SH-SY5Y (cell line): ENCODE results near the gene DDX20.

Experiments
- GATA2 ChIP-seq: IDR thresholded peaks from 2 replicates; pipeline ENCODE4 v1.6.1; 2011; ENCODE audit warnings: mild to moderate bottlenecking, low read depth, low read length
- GATA3 ChIP-seq: IDR thresholded peaks from 2 replicates; pipeline ENCODE4 v1.6.1; 2011; ENCODE audit warnings: low read depth, mild to moderate bottlenecking, low read length, moderate library complexity

DNA sequence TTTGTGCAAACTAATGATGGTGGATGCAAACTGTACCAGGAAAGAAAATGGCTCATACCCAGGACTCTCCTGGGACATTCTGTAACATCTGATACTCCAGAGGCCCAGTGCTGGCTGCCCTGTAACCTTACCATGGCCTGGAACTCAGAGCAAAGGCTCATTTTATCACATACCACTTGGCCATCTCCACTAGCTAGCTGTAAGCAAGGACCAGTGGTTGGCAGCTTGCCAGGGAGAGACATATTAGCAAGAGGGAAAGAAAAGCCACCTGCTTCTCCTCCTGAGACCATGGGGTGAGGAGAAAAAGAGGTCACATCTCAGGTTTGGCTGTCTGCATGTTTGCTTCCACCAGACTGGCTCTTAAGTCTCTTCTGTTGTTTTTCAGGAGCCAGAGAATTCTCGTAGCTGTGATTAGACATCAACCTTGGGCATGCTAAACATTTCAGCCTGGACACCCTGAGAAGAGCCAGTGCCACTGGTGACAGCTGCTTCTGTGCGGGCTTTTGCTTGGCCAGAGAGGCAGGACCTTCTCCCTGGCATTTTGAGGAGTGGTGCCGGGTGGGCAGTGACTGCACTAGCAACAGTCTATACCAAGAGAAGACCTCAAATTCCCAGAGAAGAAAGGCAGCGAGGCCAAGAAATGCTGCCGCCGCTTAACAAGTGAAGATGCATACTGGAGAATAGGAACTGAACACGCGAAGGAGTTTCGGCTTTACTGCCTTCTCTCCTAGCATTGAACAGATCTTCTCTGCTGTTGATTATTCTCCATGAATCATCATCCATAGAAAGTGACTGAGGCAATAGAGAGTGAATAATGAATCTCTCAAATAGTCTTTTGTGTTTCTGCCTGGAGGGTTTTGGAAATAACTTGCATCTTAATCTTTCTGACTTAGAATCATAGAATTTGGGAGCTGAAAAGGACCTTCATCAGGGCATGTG is 9.8 kb upstream of the DDX20 start:
- TF ChIP-seq GATA2 (no peak), GATA3 (no peak)
